HCT116 (cell line): Measurements from ENCODE around the gene WFDC12. TPM values are rescaled to one million over a fixed set of nuclear protein-coding genes. Genes with fewer than 3 reads are reported as not detected.

ENCODE experiments used
- ATAC-seq: fragments of 200-7000 bp; cut with Tn5 transposase; 2 replicates; pipeline ENCODE4 v1.9.1; 2020; ENCODE audit warnings: mild to moderate bottlenecking, moderate library complexity
- BruUV-seq: library from RNA; stranded (reverse); fragments of 400-500 nt; replicated peaks from 2 replicates; lab custom pipeline; 2021; lab: Mats Ljungman, UMichigan
- CTCF ChIA-PET: fragments of 300-600 bp; sonication (Branson Sonifier 250); formaldehyde crosslinking; loops from one replicate; lab custom pipeline; 2021; ENCODE audit warnings: antibody characterized with exemption; lab: Charles Lee
- POLR2A ChIA-PET: fragments of 300-600, 350-600 bp; sonication (Branson Sonifier 250); formaldehyde crosslinking; loops from one replicate; lab custom pipeline; 2021; ENCODE audit warnings: antibody characterized with exemption; lab: Charles Lee
- RAD21 ChIA-PET, 2 experiments: fragments of 300-600 bp; sonication (Branson Sonifier 250); formaldehyde crosslinking; loops; one replicate each; lab custom pipeline; 2023; ENCODE audit warnings: low total read pairs in 2 of 2; ENCODE audit not compliant: uncharacterized antibody in 2 of 2, unreplicated experiment in 2 of 2, low non-redundant PET in 1 of 2; lab: Charles Lee
- DNase-seq: peaks from one replicate; pipeline ENCODE4 v3.0.0-alpha.2; 2010; ENCODE audit warnings: low read depth, low spot score
- H2AFZ ChIP-seq: fragments of 200-600 bp; shearing (Covaris generic), sonication (generic); 2 replicates; pipeline ENCODE4 v1.6.1; 2017; ENCODE audit warnings: low read depth, mixed run types, mixed read lengths, antibody characterized with exemption, low read length; ENCODE audit not compliant: poor library complexity, severe bottlenecking
- H3K27ac ChIP-seq: 2 replicates; pipeline ENCODE4 v1.5.1; 2012; ENCODE audit warnings: low read depth, low read length
- H3K27me3 ChIP-seq: fragments of 200-600 bp; sonication (generic); 2 replicates; pipeline ENCODE4 v1.6.1; 2016; ENCODE audit warnings: mixed run types, low read length, mixed read lengths; ENCODE audit not compliant: insufficient read depth
- H3K36me3 ChIP-seq, 2 experiments: fragments of 200-500 bp in 1 of 2; fragments of 200-600 bp in 1 of 2; sonication (Bioruptor generic) in 1 of 2; sonication (generic) in 1 of 2; 2 replicates each; pipeline versions ENCODE4 v1.5.1 to v1.6.1; 2014 to 2016; ENCODE audit warnings: low read length in 2 of 2, inconsistent platforms in 1 of 2, mixed read lengths in 1 of 2, mixed run types in 1 of 2; ENCODE audit not compliant: insufficient read depth in 2 of 2, control insufficient read depth in 1 of 2
- H3K4me1 ChIP-seq, 2 experiments: fragments of 200-600 bp in 1 of 2; sonication (generic) in 1 of 2; 2 replicates each; pipeline versions ENCODE4 v1.5.1 to v1.6.1; 2012 to 2017; ENCODE audit warnings: low read length in 2 of 2, inconsistent platforms in 1 of 2, mild to moderate bottlenecking in 1 of 2, mixed read lengths in 1 of 2, mixed run types in 1 of 2, moderate library complexity in 1 of 2; ENCODE audit not compliant: insufficient read depth in 2 of 2, control insufficient read depth in 1 of 2
- H3K4me2 ChIP-seq: fragments of 200-600 bp; sonication (generic); 2 replicates; pipeline ENCODE4 v1.6.1; 2017; ENCODE audit warnings: mixed run types, low read length, mixed read lengths
- H3K4me3 ChIP-seq, 2 experiments: fragments of 200-600 bp in 1 of 2; sonication (generic) in 1 of 2; replicated peaks in 1 of 2; 2 replicates each; pipeline ENCODE4 v1.5.1; 2011 to 2016; ENCODE audit warnings: low read length in 2 of 2, control low read depth in 1 of 2, low read depth in 1 of 2, mild to moderate bottlenecking in 1 of 2, mixed read lengths in 1 of 2, mixed run types in 1 of 2
- H3K79me2 ChIP-seq: fragments of 200-600 bp; sonication (generic); 2 replicates; pipeline ENCODE4 v1.6.1; 2017; ENCODE audit warnings: mild to moderate bottlenecking, mixed run types, low read length, moderate library complexity, mixed read lengths; ENCODE audit not compliant: insufficient read depth
- H3K9ac ChIP-seq: fragments of 200-600 bp; sonication (generic); 2 replicates; pipeline ENCODE4 v1.6.1; 2016; ENCODE audit warnings: low read length, mixed read lengths
- H3K9me2 ChIP-seq: fragments of 200-600 bp; sonication (generic), shearing (Covaris generic); 2 replicates; pipeline ENCODE4 v1.6.1; 2017; ENCODE audit warnings: mixed run types, mild to moderate bottlenecking, moderate library complexity; ENCODE audit not compliant: insufficient read depth
- H3K9me3 ChIP-seq, 2 experiments: fragments of 200-500 bp in 1 of 2; fragments of 200-600 bp in 1 of 2; sonication (Bioruptor generic) in 1 of 2; sonication (generic) in 1 of 2; 2 replicates each; pipeline ENCODE4 v1.6.1; 2014 to 2017; ENCODE audit warnings: low read length in 2 of 2, mixed read lengths in 2 of 2, inconsistent platforms in 1 of 2, low read depth in 1 of 2, mild to moderate bottlenecking in 1 of 2, mixed run types in 1 of 2, moderate library complexity in 1 of 2; ENCODE audit not compliant: control insufficient read depth in 1 of 2, insufficient read depth in 1 of 2
- H4K20me1 ChIP-seq: fragments of 200-600 bp; sonication (generic), shearing (Covaris generic); 2 replicates; pipeline ENCODE4 v1.6.1; 2017; ENCODE audit warnings: mixed run types, mild to moderate bottlenecking, moderate library complexity; ENCODE audit not compliant: insufficient read depth
- CBX3 ChIP-seq: IDR thresholded peaks from 2 replicates; pipeline ENCODE4 v1.6.1; 2012; ENCODE audit warnings: low read depth
- CEBPB ChIP-seq: IDR thresholded peaks from 2 replicates; pipeline ENCODE4 v1.6.1; 2012; ENCODE audit warnings: low read depth
- EGR1 ChIP-seq: IDR thresholded peaks from 2 replicates; pipeline ENCODE4 v1.6.1; 2012; ENCODE audit warnings: low read depth
- ELF1 ChIP-seq: IDR thresholded peaks from 2 replicates; pipeline ENCODE4 v1.6.1; 2012; ENCODE audit warnings: low read depth, borderline replicate concordance
- FOSL1 ChIP-seq: IDR thresholded peaks from 2 replicates; pipeline ENCODE4 v1.6.1; 2012; ENCODE audit warnings: low read depth
- POLR2A ChIP-seq: IDR thresholded peaks from 2 replicates; pipeline ENCODE4 v1.7.0; 2011; ENCODE audit warnings: borderline replicate concordance; ENCODE audit not compliant: insufficient read depth, insufficient read length; ENCODE audit errors: extremely low read depth
- POLR2AphosphoS5 ChIP-seq: IDR thresholded peaks from 2 replicates; pipeline ENCODE4 v1.6.1; 2011; ENCODE audit warnings: mild to moderate bottlenecking, low read depth, low read length, moderate library complexity
- SIN3A ChIP-seq: IDR thresholded peaks from 2 replicates; pipeline ENCODE4 v1.6.1; 2012; ENCODE audit warnings: low read depth
- SP1 ChIP-seq: IDR thresholded peaks from 2 replicates; pipeline ENCODE4 v1.6.1; 2012; ENCODE audit warnings: low read depth
- SRF ChIP-seq: IDR thresholded peaks from 2 replicates; pipeline ENCODE4 v1.6.1; 2012; ENCODE audit warnings: low read depth
- YY1 ChIP-seq: IDR thresholded peaks from 2 replicates; pipeline ENCODE4 v1.6.1; 2011; ENCODE audit warnings: low read length, low read depth, moderate library complexity, mild to moderate bottlenecking; ENCODE audit not compliant: insufficient replicate concordance; ENCODE audit errors: extremely low read depth
- ZFX ChIP-seq: fragments of 450-650 bp; IDR thresholded peaks from 2 replicates; pipeline ENCODE4 v1.6.1; 2017
- ZNF274 ChIP-seq: fragments of 200-500 bp; sonication (Bioruptor generic); IDR thresholded peaks from 2 replicates; pipeline ENCODE4 v1.6.1; 2014; ENCODE audit warnings: mild to moderate bottlenecking, low read depth, low read length, inconsistent platforms
- intact Hi-C: fragments of 100-400 bp; cut with micrococcal nuclease; formaldehyde crosslinking; loops from 2 replicates; pipeline ENCODE4 v1.10.0; 2022
- total RNA-seq: library from RNA; stranded (reverse); gene quantifications from one replicate; pipeline ENCODE4 v1.2.1, GENCODE V29; 2021; ENCODE audit not compliant: unreplicated experiment
- TF ChIP-seq, protein P1 (sequence below): IDR thresholded peaks from 2 replicates; pipeline ENCODE4 v1.6.1; 2012
- TF ChIP-seq, protein P2 (sequence below): IDR thresholded peaks from 2 replicates; pipeline ENCODE4 v1.6.1; 2012; ENCODE audit warnings: low read depth
- TF ChIP-seq, protein P3 (sequence below), 3 experiments: fragments of 200-600 bp in 1 of 3; sonication (generic) in 1 of 3; IDR thresholded peaks in 2 of 3; conservative IDR thresholded peaks in 1 of 3; 2 replicates each; pipeline ENCODE4 v1.5.1; 2012 to 2017; ENCODE audit warnings: low read depth in 2 of 3, low read length in 2 of 3, antibody characterized with exemption in 1 of 3, borderline replicate concordance in 1 of 3, control low read depth in 1 of 3, mild to moderate bottlenecking in 1 of 3, mixed read lengths in 1 of 3, mixed run types in 1 of 3, moderate library complexity in 1 of 3; ENCODE audit not compliant: insufficient read depth in 1 of 3

WFDC12 gene
- total RNA-seq, 1 experiment from 2014 or later: not detected

DNA sequence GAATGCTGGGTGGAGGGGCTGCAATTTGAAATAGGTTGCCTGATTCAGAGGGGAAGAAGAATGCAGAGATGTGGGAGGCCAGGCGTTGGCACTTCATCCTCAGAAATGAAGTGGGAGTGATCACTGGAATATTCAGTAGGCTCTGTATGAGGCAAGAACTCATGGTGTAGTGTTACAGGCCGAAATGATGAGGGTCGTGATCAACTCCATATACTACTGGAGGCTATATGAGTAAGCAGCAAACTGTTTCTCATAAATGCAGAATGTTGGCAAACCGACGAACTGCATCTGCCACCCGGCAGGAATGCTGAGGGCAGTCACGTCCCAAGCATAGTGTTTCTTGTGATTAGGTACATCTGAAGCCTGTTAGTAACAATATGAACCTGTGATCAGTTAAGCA lies 36.0 kb downstream of the WFDC12 start:
- TF ChIP-seq, protein P1, sequence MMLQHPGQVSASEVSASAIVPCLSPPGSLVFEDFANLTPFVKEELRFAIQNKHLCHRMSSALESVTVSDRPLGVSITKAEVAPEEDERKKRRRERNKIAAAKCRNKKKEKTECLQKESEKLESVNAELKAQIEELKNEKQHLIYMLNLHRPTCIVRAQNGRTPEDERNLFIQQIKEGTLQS: no peak
- no peak for TF ChIP-seq ELF1
- TF ChIP-seq, protein P2, sequence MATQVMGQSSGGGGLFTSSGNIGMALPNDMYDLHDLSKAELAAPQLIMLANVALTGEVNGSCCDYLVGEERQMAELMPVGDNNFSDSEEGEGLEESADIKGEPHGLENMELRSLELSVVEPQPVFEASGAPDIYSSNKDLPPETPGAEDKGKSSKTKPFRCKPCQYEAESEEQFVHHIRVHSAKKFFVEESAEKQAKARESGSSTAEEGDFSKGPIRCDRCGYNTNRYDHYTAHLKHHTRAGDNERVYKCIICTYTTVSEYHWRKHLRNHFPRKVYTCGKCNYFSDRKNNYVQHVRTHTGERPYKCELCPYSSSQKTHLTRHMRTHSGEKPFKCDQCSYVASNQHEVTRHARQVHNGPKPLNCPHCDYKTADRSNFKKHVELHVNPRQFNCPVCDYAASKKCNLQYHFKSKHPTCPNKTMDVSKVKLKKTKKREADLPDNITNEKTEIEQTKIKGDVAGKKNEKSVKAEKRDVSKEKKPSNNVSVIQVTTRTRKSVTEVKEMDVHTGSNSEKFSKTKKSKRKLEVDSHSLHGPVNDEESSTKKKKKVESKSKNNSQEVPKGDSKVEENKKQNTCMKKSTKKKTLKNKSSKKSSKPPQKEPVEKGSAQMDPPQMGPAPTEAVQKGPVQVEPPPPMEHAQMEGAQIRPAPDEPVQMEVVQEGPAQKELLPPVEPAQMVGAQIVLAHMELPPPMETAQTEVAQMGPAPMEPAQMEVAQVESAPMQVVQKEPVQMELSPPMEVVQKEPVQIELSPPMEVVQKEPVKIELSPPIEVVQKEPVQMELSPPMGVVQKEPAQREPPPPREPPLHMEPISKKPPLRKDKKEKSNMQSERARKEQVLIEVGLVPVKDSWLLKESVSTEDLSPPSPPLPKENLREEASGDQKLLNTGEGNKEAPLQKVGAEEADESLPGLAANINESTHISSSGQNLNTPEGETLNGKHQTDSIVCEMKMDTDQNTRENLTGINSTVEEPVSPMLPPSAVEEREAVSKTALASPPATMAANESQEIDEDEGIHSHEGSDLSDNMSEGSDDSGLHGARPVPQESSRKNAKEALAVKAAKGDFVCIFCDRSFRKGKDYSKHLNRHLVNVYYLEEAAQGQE: no peak
- no peak for TF ChIP-seq POLR2A
- TF ChIP-seq CBX3: no peak
- H3K27me3 ChIP-seq: no peaks in the 10 kb centered on the region
- ChIA-PET RAD21 (no interaction called here), POLR2A (no interaction called here), CTCF (no interaction called here)
- H3K4me3 ChIP-seq: no peak overlapping the region
- H3K36me3 ChIP-seq: no peaks in the 10 kb centered on the region
- no peaks in the 10 kb centered on the region for H3K4me1 ChIP-seq
- no peaks in the 10 kb centered on the region for H3K9me3 ChIP-seq
- H3K27ac ChIP-seq: no peak overlapping the region
- H3K9me2 ChIP-seq: no peaks in the 10 kb centered on the region
- no peak overlapping the region for H3K9ac ChIP-seq
- no peak overlapping the region for H2AFZ ChIP-seq
- intact Hi-C loops: no loop called here
- H3K79me2 ChIP-seq: no peaks in the 10 kb centered on the region
- no peak overlapping the region for H3K4me2 ChIP-seq
- BruUV-seq: no TSS peak
- ATAC-seq (no peak), DNase-seq (no peak)
- no peaks in the 10 kb centered on the region for H4K20me1 ChIP-seq

DNA sequence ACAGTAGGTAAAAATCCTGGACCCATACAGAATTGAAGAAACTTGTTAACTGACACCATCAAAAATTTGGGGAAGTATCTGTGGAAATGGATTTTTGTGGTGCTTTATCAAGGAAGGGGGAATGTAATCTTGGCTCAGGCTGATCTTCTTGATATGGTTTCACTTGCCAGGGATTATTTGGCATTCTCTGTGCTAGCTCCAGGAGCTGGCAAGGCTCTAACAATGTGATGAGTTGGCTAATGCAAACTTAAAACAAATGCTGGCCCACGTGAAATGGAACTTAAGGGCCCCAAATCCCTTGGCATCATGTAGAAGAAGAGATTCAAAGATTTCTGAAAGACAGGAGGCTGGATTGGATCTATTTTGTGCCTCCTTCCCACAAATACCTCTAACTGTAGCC lies 36.5 kb downstream of the WFDC12 start:
- DNase-seq: no peak
- Histone ChIP-seq H3K27ac (no peak overlapping the region), H3K4me2 (no peak overlapping the region), H3K27me3 (no peaks in the 10 kb centered on the region), H3K9ac (no peak overlapping the region), H2AFZ (no peak overlapping the region), H3K4me1 (no peaks in the 10 kb centered on the region), H3K79me2 (no peaks in the 10 kb centered on the region), H3K9me3 (no peaks in the 10 kb centered on the region), H3K4me3 (no peak overlapping the region), H3K9me2 (no peaks in the 10 kb centered on the region), H4K20me1 (no peaks in the 10 kb centered on the region), H3K36me3 (peaks cover 0 to under 1% of the 10 kb centered on the region in 2 experiments; a peak in 1 of 4 replicates)
- POLR2A ChIA-PET: no interaction called here
- no TSS peak for BruUV-seq
- intact Hi-C loops: no loop called here
- CTCF ChIA-PET: no interaction called here
- RAD21 ChIA-PET: no interaction called here
- ATAC-seq: no peak
- TF ChIP-seq CBX3 (no peak), YY1 (no peak), SIN3A (no peak), EGR1 (no peak), POLR2AphosphoS5 (no peak), CEBPB (no peak), POLR2A (no peak), ZFX (no peak), ZNF274 (no peak), FOSL1 (no peak), SP1 (no peak), ELF1 (no peak), SRF (no peak)
- TF ChIP-seq, protein P1: no peak
- TF ChIP-seq, protein P3, sequence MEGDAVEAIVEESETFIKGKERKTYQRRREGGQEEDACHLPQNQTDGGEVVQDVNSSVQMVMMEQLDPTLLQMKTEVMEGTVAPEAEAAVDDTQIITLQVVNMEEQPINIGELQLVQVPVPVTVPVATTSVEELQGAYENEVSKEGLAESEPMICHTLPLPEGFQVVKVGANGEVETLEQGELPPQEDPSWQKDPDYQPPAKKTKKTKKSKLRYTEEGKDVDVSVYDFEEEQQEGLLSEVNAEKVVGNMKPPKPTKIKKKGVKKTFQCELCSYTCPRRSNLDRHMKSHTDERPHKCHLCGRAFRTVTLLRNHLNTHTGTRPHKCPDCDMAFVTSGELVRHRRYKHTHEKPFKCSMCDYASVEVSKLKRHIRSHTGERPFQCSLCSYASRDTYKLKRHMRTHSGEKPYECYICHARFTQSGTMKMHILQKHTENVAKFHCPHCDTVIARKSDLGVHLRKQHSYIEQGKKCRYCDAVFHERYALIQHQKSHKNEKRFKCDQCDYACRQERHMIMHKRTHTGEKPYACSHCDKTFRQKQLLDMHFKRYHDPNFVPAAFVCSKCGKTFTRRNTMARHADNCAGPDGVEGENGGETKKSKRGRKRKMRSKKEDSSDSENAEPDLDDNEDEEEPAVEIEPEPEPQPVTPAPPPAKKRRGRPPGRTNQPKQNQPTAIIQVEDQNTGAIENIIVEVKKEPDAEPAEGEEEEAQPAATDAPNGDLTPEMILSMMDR (IDR thresholded peaks at IDR 0.05 in 2 of 3, conservative IDR thresholded peaks at IDR 0.05 in 1 of 3; ENCODE audit: borderline replicate concordance in 1 of 3, insufficient read depth in 1 of 3, low read depth in 2 of 3, low read length in 2 of 3): no peak
